Bone marrow (tissue), 2 donors: ENCODE results near the gene SEPTIN5.

Experiments used
- DNase-seq, 2 donors: peaks; one replicate each; lab custom pipeline; 2025; lab: John Stamatoyannopoulos, UW

Gene SEPTIN5

DNA sequence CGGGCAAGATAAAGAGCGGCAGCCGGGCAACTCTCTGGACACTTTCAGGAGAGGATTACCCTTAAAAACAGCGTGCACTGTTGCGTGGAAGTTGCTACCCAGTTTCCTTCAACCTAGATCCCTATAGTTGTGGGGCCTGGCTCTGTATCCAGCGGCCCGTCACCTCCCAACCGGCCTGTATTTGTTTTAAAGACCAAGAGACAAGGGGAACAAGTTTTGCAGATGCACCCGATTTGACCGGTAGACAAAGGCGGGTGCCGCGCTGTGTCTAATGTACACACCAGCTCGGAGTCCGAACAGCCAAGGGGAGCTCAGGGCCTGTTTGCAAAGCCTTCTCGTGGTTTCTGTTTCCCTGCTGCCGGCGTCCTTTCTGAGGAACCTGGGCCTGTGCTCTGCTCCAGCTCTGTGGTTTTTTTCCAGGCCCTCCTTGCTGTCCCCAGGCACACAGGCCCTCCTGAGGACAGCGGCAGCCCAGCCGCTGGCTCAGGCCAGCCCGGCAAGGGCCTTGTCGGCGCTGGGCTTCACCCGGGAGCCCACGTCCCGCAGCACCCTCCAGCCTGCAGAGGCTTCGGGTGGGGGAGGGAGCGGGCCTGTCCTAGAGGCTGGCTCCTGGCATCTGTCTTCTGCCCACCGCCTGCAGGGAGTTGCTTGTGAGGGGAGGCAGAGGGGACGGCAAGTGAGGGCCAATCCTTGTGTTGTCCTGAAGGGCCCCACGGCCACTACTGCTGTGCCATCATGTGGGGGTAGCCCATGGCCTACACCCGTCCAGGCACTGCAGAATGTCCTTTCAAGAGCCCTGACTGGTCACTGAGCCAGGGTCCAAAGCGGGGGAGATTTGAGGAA, 47.6 kb downstream of the SEPTIN5 start:
- DNase-seq: no peak

DNA sequence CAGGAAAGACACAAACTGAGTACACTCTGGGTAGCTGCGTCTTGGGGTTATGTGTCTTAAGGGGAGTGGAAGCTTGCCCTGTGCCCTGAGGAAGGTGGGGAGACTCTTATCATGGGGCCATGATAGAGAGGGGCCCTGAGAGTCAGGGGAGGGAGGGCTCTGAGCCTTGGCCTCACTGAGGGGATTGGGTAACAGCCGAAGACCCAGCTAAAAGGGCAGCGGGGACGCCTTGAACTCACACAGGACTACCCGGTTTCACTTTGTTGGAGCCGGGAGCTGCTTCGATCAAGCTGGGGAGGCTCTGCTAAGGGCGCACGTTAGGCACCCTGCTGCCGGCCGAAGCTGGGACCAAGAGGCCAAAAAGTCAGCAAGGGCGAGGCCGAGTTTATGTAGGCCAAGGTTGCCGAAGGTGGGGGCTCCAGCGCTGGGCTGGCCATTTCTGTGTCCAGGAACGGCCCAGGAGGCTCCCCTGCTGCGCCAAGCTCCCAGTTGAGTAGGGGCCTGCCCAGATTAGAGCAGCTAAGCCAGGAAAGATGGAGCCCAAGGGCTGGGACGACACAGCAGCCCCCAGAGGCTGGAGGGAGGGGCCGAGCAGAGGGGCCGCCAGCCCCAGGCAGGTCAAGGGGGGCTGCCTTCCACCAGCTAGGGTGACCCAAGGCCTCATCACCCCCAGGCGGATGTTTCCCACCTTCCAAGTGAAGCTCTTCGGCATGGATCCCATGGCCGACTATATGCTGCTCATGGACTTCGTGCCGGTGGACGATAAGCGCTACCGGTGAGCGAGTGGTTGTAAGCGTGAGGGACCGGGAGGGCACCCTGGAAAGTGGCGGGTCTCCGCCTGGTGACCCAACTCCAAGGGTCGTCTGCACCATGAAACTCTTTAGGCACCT, 48.5 kb downstream of the SEPTIN5 start:
- no peak for DNase-seq

DNA sequence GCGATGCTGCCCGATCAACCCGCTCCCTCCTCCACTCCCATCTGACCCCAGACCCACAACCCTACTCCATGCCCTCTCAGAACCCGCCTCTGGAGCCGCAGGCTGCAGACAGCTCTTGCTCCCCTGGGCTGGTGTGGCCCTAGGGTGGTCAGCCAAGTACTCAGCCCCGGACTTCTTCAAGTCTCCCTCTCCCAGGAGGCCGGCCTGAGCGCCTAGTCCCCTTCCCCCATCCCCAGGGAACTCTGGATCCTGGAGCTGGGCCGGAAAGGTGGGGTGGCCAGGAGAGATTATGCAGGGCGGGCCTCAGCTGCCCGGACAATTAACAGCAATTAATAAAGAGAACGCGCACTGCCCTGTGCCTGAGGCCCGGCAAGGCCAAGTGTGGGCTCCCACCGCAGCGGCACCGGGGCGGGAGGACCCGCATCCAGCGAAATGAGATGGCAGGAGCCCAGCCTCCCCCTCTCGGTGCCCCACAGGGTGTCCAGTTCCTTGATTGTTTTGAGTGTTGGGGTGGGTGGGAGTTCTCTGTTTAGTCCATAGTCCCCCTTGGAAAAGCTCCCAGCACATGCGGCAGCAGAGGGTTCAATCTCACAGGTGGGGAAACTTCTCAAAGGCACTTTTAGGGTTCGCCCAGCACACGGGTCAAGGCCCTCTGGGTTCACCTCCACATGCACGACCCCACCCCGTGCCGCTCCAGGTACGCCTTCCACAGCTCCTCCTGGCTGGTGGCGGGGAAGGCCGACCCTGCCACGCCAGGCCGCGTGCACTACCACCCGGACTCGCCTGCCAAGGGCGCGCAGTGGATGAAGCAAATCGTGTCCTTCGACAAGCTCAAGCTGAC, 49.4 kb downstream of the SEPTIN5 start:
- DNase-seq: no peak

- no peak for DNase-seq
Measured at GRCh38 chr22:19764299-19764593, 49.9 kb downstream of the SEPTIN5 start.

GRCh38 chr22:19764636-19765476, 50.6 kb downstream of the SEPTIN5 start:
- DNase-seq: no peak

GRCh38 chr22:19765477-19766239, 51.4 kb downstream of the SEPTIN5 start:
- DNase-seq: no peak

GRCh38 chr22:19766240-19766510, 51.9 kb downstream of the SEPTIN5 start:
- DNase-seq: no peak

DNA sequence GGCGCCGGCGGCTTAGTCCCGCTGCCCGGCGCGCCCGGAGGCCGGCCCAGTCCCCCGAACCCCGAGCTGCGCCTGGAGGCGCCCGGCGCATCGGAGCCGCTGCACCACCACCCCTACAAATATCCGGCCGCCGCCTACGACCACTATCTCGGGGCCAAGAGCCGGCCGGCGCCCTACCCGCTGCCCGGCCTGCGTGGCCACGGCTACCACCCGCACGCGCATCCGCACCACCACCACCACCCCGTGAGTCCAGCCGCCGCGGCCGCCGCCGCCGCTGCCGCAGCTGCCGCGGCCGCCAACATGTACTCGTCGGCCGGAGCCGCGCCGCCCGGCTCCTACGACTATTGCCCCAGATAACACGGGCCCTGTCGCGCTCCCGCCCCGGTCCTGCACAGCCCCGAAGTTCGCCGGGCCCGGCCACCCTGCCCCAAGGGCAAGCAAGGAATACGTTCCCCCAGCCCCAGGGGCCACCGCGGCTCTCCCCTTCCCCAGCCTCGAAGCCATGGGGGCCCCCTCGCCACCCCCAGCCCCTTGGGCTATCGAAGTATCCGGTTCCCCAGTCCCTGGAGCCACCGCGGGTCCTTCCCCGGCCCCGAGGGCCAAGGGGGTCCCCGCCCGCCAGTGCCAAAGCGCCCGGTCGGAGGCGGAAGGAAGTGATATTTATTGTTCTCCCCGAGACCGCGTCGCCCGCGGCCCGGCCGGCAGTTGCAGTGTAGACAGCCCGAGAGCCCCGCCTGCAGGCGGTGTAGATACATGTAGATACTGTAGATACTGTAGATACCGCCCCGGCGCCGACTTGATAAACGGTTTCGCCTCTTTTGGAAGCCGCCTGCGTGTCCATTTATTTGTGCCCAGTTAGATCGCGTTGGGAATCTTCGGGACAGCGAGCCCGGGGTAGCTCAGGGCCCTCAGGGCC, 52.5 kb downstream of the SEPTIN5 start:
- DNase-seq: peak; percentile 41 to 56

GRCh38 chr22:19767427-19768341, 53.4 kb downstream of the SEPTIN5 start:
- DNase-seq: no peak

DNA sequence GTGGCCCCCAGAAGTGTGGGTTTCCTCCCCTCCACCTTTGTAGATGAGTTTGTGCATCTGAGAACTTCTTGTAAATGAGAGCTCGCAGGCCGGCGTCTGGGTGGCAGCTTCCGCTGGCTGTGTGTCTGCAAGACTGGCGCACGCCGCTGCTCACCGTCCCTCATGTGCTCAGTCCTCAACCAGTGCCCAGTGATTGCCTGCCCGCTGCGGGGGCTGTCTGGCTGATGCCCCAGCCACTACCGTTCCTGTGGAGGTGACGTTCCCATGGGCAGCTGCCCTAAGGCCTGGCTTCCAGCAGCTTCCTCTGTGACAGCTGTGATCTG, 55.1 kb downstream of the SEPTIN5 start:
- no peak for DNase-seq

GRCh38 chr22:19770349-19771220, 56.3 kb downstream of the SEPTIN5 start:
- DNase-seq: no peak

- DNase-seq: no peak
Measured at GRCh38 chr22:19772422-19772672, 58.0 kb downstream of the SEPTIN5 start.
